HepG2 (cell line): ENCODE measurements around the gene PATL2. TPM values are rescaled to one million over a fixed set of nuclear protein-coding genes. Genes with fewer than 3 reads are reported as not detected.

Experiments
- HNRNPH1 ChIP-seq: fragments of 200-400 bp; formaldehyde crosslinking; optimal IDR thresholded peaks from 2 replicates; pipeline ENCODE3; 2017; ENCODE audit warnings: mild to moderate bottlenecking, low read depth, low read length
- NCOA5 ChIP-seq: sonication (generic); formaldehyde crosslinking; IDR thresholded peaks from 2 replicates; pipeline ENCODE4 v1.4.0; 2020; ENCODE audit warnings: missing genetic modification reagents
- ZNF407 ChIP-seq: sonication (generic); formaldehyde crosslinking; IDR thresholded peaks from one replicate; pipeline ENCODE4 v1.5.1; 2020; ENCODE audit warnings: mild to moderate bottlenecking, missing genetic modification reagents; ENCODE audit errors: not compliant biosample characterization
- ZNF503 ChIP-seq: sonication (generic); formaldehyde crosslinking; IDR thresholded peaks from 2 replicates; pipeline ENCODE4 v1.4.0; 2020; ENCODE audit warnings: missing genetic modification reagents
- polyA plus RNA-seq, 8 experiments: library from polyadenylated mRNA; depleted of rRNA in 3 of 8; stranded (reverse) in 7 of 8; unstranded in 1 of 8; fragments of >200 nt; fragmentation: Illumina TruSeq in 4 of 8; extraction: Trizol in 4 of 8; gene quantifications; 2 replicates each; pipeline versions ENCODE4 v1.2.1 to v1.2.3, GENCODE V29; 2011 to 2016; ENCODE audit warnings: low read depth in 4 of 8, missing spikeins in 1 of 8, mixed read lengths in 1 of 8; ENCODE audit not compliant: insufficient read depth in 1 of 8
- total RNA-seq, 5 experiments: library from RNA; depleted of rRNA; stranded (reverse); fragments of >200 nt; fragmentation: Illumina TruSeq; extraction: Trizol; gene quantifications; 2 replicates each; pipeline ENCODE4 v1.2.3, GENCODE V29; 2016; ENCODE audit warnings: low read depth in 1 of 5

PATL2 gene
- total and polyA plus RNA-seq, 2 of the 13 experiments (the other 11 are each of a cell fraction or from before 2014, with no cell fraction given) = 0.15 to 0.53 TPM

GRCh38 chr15:44711743-44712345 is 721 bp upstream of the PATL2 start (continued):
- TF ChIP-seq ZNF407 (peak; percentile 51), HNRNPH1 (no peak), ZNF503 (CRISPR knock-in tag) (no peak), NCOA5 (CRISPR knock-in tag) (no peak)
